HCEC 1CT (cell line): Measurements from ENCODE around the gene VTCN1.

Source experiments
- DNase-seq: peaks from one replicate; pipeline ENCODE4 v3.0.0-alpha.2; 2017

VTCN1 gene

DNA sequence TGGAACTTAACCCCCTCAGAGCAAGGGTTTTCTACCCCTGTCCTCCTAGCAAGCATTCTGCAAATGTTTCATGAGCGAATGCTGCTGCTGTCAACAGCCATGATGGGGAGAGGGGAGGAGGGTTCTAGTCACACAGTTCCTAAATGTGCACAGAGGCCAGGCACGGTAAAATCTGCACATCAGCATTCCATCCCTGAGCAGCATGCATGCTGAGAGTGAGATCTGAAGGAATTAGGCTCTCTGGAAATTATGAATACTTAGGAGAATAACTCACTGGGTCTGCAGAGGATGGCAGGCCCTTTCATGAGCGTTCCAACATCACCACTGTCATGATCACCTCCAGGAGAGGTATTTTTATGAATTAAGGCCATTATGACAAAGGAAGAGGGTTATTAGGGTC lies 2.1 kb downstream of the VTCN1 start:
- no peak for DNase-seq

DNA sequence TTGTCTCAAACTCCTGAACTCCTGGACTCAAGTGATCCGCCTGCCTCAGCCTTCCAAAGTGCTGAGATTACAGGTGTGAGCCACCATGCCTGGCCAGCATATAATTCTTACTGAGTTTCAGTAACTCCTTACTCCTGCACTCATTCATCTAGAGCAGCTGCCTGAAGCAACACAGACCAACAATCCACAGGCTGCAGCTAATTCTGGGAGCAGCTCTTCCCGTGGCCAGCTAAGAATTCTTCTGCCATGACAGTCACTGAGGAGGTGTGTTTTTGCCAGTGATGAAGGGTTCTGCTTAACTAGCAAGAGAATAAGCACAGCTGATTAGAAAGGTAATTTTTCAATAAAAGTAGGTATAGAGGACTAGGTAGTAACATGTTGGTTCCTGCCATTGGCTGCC lies 5.4 kb downstream of the VTCN1 start:
- DNase-seq: no peak

DNA sequence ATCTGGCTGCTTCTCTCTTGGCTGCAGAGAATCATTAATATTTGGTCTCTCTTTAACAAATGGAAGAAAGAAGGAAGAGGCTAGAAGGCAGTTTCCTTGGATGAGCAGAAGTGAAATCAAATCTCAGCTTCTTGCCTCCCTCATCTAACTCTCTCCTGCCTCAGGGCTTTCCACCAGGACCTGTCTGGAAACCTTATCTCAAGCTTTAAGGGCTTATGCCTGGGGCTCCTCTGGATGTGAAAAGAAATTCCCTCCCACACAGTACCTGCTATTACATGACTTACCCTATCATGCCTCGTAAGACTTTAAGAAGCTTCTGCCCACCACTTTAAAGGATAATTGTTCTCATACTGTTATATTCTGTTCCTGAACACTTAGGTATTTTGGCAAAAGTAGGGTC lies 8.9 kb downstream of the VTCN1 start:
- DNase-seq: no peak

DNA sequence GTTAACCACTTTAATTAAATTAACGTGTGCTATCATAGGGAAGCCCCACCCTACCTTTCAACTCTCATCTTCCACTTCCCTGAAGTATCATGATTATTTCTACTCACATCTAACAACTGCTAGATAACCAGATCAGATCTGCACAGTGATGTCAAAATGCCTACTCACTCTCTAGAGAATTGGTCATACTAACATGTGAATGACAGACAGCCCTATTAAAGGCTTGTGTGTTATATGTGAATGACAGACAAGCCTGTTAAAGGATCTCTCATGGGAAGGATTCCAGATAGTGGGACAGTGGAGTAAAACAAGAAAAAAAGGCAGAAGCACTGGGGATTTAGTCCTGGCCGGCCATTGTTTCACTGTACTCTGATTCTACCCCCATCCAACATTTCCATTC lies 12.6 kb downstream of the VTCN1 start:
- no peak for DNase-seq

DNA sequence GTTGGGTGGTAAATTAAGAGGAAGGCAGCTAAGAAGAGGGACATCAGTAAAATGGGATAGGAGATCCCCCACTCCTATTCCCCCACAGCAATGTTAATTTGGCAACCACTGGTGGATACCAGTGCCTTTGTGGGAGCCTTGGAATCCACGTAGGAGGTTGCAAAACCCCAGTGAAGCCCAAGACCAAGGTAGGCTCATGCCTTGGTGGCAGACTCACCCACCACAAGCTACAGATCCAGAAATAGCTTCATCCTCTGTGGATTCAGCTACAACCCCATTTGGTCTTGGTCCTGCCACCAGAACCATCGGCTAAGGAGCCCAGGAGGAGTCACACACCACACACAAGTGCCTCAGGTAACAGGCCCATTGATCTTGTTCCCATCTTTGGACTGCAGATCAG lies 21.0 kb downstream of the VTCN1 start:
- no peak for DNase-seq

DNA sequence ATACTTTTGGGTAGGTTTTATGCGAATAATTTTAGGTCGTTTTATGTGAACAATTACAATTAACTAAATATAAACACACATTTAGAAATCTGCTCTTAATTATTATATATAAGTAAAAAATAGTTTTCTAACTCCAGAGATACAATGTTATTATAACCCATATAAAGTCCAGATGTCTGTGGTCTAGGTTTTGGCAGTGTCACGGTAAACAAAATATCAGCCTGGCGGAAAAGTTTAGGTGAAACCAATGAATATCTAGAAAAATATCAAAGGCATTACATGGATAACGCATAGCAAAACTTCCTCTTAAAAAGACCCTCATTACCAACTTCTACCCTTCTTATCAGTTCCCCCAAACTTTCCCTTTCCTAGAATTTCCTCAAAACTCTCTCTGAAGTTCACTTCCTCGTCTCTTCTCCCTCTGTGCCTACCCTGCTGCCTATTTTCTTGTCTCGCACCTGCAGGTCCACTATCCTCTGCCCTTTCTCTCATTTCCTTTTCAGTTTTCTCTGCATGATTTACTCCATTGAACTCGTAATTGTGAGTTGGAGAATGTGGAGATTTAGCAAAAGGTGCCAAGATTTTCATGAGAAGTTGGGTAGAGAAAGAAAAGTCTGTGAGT lies 21.8 kb downstream of the VTCN1 start:
- DNase-seq: no peak

DNA sequence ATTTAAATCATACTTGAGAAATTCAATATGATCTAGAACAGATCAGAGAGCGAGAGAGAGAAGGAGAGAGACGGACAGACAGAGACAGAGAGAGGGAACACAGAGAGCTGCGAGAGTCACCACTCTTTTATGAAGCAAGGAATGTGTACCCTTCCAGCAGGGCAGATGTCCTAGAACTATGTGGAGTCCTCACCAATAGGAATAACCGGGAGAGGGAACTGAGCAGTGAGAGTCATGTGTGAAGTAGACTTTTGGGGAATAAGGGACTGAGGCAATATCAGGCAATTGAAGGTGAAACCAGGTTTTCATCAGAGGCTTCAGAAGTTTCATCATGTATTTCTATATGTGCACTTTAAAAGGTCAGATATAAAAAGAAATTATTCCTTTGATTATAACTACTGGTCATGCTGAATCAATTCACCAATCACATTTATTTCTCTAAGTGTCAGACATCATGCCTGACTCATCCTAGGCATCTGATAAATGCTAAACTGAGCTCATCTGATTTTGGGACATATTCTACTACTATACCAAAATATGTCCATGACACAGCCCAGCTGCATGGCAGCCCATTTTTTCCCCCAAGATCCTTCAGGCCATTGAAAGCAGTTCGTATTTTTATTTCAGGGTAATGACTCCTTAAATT lies 22.4 kb downstream of the VTCN1 start:
- no peak for DNase-seq

DNA sequence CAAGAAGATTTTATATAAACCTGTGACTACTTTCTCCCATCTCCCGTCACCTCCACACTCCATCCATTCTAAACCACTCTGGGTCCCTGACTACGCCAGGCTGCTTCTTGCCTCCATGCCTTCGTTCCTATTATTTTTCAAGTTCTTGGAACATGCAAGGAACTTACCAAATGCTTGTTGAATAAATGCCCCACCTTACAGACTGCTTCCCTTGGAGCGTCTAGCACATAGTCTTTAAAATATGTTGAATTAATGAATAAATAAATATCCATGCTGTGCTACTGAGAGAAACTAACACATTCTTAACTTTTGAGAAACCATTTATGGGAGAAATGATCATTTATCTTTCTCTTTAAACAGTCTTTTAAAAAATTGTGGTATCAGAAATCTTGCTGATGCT lies 27.6 kb downstream of the VTCN1 start:
- DNase-seq: no peak

DNA sequence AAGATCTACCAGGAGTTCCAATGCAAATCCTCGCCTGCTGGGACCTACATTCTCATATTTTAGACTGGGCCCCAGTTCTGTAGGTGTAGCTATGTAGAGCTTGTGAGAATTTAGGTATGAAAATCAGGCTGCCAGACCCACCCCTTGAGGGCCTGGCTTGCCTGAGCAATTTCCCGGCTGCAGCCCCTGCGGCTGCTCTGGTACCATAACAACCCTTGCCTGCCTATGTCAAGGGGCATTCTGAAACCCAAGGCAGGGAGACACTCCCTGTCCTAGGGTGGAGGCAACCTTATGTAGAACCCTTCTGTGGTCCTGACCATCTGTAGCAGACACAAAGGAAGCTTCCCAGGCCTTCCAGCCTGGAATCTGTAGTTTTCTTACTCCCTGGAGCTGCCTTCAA lies 28.4 kb downstream of the VTCN1 start:
- no peak for DNase-seq

DNA sequence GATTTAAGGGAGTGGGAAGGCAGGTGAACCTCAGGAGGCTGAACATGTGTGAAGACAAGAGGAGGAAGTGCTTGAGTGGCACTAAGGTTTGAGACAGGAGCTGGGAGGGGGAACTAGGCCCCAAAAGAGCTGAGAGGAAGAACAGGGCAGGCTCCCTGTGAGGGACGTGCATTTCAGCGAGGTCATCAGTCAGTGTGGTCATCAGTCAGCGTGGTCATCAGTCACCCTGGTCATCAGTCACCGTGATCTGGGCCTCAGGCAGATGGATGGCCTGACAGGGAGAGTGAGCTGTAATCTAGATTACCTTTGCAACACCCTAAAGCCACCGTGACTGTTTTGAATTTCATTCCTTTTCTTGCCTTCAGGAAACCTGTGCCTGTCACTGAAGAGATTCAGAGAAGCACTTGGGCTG lies 29.1 kb downstream of the VTCN1 start:
- no peak for DNase-seq

DNA sequence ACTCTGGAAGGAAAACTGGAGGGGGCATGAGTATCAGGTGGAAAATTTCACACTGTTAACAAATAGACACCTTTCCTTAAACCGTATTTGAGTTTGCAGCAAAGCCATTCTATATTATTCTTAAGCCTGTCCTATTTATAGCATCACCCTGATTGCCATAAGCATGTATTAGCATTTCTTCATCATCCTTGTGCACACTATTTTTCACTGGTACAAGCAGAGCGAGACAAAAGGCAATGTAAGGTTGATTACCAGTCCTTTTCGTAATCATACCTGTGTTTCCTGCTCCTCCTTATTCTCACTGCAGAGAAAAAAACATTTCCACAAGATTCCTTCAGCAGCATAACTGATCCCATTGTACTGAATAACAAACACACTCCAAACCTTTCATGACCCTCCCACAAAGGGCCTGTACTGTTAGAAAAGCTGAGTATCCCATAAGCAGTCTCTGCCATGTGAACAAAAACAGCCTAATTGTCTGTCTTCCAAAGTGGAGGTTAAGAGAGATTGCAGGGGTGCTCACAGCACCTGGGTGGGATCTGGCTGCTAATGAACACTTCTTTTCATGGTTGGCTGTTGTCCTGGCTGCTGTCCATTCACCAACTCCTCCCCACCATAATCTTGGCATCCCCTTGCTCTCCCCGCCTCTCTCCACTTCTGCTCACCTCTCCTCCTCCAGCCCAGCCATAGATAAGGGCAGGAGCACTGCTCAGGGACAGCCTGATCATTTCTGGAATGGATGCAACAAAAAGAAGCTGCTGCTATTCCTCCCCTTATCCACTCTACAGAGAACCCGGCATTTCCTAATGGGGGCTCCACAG lies 30.4 kb downstream of the VTCN1 start:
- no peak for DNase-seq

DNA sequence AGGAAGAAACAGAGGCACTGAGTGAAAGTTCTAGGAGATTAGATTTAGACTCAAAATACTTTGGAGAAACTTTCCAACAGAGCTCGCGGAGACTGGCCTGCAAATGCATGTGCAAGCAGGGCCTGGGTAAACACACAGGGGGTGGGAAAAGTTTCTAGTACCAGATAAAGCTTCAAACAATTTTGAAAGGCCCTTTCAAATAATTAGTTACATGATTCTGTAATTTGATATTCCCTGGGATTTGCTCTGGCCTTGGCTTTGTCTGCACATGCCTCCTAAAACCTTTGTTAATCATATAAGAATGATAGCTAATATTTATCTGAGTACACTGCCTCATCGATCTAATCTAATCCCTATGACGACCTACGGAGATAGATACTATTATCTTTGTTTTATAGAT lies 31.3 kb downstream of the VTCN1 start:
- DNase-seq: no peak

DNA sequence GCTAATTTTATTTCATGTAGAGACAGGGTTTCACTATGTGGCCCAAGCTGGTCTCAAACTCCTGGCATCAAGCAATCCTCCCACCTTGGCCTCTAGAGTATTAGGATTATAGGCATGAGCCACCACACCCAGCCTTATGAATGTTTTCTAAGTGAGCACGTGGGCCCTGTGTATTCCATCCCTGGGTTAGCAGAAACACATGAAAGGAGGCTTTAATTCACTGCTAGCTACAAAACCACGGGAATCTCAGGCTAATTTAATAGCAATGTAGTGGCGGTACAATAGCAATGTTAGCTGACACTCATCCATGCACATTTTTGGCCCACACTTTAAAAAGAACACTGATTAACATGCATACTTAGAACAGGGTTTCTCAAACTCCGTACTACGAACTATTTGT lies 32.0 kb downstream of the VTCN1 start:
- DNase-seq: no peak

DNA sequence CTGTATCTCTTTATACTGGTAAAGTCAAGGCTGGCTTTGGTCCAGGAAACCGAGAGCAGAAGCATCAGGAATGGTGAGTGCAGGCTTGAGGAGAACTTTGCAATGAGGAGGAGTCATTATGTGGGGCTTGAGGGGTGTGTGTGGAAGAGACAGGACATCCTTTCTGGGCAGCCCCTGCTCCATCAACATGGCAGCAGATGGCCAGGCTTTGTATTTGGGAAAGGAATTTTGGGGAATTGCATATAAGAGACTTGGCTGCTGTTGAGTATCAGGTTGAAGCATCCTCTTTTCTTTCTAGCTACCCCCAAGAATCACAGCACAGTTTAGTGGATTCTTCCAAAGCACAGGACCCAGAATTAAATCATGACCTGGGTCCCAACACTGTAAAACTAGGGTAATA lies 33.4 kb downstream of the VTCN1 start:
- no peak for DNase-seq

DNA sequence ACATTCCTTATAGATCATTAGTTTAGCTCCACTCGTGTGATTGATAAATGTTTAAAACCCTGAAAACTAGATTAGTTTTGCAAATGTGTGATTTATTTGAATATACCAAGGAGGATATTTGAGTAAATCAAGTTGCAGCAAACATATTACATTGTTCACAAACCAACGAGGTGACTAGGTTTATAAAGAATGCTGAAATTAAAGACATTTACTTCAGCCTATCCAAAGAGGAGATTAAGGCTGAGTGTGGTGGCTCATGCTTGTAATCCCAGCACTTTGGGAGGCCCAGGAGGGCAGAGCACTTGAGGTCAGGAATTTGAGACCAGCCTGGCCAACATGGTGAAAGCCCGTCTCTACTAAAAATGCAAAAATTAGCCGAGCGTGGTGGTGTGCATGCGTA lies 34.1 kb downstream of the VTCN1 start:
- DNase-seq: no peak

DNA sequence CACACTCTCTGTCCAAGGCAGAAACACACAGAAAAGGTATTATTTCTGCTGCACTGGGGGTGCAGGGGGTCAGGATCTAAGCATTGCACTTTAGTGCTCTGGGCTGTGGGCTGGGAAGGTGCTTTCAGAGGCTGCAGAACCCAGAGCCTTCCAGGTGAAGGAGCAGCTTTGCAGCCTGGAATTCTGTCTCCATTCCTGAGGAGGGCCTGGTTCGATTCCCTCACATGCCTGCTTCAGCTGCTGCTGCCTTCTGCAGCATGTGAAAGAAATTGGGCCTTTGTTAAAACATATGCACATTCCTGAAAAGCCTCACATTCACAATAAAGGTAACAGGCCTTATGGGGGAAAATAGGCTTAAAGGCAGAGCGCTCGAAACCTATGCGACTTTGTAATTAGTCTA lies 35.9 kb downstream of the VTCN1 start:
- DNase-seq: no peak

DNA sequence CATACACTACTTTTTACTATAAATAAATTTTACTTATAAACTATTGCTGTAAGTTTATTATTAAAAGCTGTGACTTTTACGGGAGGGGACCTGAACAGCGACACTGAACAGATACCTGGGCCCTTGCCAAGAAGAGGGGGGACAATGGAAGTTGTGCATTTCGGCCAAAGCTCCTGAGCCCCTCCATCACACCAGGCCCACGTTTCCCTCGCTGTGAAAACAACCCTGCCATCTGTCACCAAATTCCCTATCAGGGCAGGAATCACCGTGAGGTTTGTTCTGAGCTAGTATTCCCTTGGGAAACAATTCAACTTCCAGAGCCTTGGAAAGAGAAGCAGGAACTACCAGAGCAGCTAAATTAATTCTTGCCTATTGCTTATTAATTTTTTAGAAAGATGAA lies 37.0 kb downstream of the VTCN1 start:
- DNase-seq: no peak

DNA sequence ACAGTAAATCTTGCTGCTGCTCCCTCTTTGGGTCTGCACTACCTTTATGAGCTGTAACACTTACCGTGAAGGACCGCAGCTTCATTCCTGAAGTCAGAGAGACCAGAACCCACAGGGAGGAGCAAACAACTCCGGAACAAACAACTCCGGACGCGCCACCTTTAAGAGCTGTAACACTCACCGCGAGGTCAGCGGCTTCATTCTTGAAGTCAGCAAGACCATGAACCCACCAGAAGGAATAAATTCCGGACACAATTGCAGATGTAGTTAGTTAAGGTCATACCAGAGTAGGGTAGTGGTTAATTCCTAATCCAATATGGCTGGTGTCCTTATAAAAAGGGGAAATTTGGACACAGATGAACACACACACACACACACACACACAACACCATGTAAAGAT lies 37.7 kb downstream of the VTCN1 start:
- no peak for DNase-seq

DNA sequence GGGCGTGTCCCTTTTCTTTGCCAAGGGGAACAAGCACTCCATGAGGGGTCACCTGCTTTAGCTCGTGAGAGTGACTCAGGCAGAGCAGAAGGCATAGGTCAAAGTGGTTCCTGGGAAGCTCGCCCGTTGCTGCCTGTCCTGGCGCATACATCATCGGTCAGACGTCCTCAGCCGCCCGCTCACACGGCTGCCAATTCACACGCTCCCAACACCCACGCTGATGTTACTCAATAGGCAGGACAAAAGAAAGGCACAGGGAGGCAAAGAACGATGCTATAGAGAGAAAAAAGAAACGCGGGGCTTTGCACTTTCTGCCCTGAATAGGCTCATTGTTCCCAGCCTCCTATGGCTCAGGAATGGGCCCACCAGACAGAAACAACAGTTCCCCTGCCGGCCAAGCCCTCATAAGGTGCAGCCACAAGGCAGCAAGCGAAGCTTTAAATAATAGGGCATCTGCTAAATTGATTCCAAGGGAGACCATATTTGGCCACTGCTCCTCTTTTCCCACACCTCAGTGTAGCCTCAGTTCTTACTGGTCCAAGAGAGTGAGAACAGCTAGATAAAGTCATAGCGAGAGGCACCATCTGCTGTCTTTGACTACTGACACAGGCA lies 38.7 kb downstream of the VTCN1 start:
- DNase-seq: no peak

DNA sequence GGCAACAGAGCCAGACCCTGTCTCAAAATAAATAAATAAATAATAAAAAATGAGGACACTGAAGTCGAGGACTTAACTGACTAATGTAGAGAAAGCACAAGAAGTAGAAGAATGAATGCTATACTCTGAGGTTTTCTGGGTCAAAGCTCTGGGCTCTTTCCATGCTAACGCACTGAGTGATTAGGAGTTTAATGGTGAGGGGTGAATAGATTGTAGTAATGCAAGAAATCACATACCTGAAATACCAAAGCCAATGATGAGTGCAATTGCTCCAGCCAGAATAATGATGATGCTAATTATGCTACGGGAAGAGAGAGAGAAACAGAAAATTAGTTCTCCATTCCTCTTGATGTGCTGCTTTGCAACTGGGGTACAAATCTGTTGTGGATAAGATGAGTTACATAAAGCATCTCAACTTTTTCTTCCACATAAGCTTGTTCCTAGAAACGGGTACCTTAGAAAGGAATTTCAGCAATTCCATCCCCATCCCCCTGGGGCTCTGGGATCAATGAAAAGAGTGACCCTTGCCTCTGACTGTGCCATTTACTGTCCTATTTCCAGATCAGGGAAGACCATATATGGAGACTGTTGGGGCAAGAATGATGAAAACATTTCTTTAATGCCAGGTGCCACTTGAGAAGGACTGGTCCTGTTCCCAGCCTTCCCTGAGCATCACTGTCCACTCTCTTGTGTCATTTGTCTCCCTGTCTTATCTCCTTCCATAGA lies 40.7 kb downstream of the VTCN1 start:
- no peak for DNase-seq

DNA sequence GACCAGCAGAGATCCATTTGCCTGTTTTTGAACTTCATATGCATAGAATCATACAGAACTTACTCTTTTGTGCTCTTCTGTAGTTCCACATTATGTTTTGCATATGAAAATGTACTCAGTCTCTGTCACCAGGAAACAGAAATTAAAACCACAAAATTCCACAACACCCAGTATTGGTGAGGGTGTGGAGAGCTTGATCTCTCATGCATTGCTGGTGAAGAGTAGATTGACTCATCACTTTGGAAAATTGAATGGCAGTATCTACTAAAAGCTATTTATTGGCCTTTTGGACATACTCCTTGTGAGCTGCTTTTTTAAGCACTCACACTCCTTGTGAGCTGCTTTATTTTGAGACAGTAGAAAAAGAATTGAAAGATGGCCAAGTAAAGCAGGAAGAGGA lies 43.3 kb downstream of the VTCN1 start:
- no peak for DNase-seq

DNA sequence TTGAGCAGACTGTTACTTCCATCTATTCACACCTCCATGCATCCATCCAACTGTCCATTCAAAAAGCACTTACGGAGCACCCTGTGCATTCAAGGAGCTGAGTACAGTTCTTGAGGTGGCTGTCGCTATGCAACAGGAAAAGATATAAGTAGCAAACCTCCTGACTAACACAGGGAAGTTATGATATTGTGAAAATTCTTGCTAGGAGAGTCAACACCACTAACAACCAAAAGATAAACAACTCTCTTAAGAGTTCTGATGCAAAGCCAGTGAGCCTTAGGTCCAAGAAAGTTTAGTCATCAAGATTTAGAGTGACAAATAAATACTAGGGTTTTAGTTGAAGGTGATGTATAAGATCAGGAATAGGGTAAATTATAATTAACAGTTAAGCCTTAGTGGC lies 44.7 kb downstream of the VTCN1 start:
- peak; percentile 85 for DNase-seq

DNA sequence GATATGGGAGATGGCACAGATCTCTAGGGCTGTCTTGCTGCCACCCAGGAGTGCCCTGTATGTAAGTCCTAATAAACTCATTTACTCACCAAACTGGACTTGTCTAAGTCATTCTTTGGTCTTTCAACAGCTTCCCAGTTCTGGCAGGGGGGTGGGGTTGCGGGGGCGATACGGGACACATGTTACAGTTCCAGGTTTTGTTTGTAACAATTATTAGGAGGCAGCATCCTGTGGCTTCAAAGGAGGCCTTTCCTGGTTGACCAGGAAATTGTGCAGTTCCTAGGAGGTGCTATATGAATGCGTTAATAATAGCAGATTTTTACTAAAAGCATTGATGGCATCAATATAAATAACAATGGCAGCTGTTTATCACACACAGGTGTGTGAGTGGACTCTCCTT lies 46.5 kb downstream of the VTCN1 start:
- DNase-seq: no peak
